ENCODE measurements around the gene MYOT. TPM values are rescaled to one million over a fixed set of nuclear protein-coding genes. Genes with fewer than 3 reads are reported as not detected.

Gene MYOT
- total RNA-seq, 4 donors from 2014 or later = 1.5 to 6.2 (median 2.4) TPM; not detected in 1

GRCh38 chr5:137888863-137889759, 21.5 kb downstream of the MYOT start, which contains the start of gene PKD2L2:
Gene PKD2L2 (plus strand): TSS chr5:137889457. CDS start chr5:137889492, 35 bp downstream.
- TF ChIP-seq CTCF (IDR thresholded peaks at IDR 0.05; ENCODE audit: low read depth) = no peak

DNA sequence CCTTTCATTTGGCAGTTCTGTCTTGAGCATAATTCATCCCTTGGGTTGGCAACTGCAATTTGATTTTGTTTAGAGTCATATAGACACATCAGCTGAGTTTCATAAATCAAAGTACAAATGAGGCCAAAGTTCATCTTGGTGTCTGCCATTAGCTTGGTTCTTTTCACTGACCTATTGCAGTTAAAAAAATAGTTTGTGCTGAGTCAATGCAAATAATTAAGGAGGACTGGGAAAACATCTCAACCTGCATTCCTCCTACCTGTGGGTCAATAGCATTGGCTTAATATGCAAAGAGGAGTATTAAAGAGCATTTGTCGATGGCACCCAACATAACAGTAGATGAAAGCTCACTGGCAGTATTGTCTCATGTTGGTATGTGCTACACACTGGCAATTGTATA, 23.2 kb downstream of the MYOT start:
- no peak for TF ChIP-seq CTCF (IDR thresholded peaks at IDR 0.05; ENCODE audit: low read depth)

- TF ChIP-seq CTCF (IDR thresholded peaks at IDR 0.05; ENCODE audit: low read depth) = no peak
Measured at GRCh38 chr5:137891849-137892248, 24.2 kb downstream of the MYOT start.

DNA sequence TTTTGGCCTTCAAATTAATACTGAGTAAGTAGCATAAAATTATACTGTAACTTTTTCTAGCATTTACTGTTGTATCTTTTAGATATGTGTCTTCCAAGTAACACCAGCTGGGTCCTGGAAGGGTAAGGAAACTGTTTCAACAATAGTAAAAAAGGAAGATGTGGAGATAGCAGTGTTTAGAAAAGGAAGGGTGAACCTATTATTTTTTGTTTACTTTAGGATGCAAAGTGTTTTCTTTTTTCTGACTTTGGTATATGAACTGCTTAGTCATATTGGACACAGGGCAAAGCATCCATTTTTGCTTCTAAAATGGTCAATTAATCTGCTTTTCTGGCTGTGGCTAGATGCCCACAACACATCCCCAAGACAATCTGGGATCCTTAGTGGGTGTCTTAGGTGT, 26.9 kb downstream of the MYOT start:
- TF ChIP-seq CTCF (IDR thresholded peaks at IDR 0.05; ENCODE audit: low read depth) = no peak

DNA sequence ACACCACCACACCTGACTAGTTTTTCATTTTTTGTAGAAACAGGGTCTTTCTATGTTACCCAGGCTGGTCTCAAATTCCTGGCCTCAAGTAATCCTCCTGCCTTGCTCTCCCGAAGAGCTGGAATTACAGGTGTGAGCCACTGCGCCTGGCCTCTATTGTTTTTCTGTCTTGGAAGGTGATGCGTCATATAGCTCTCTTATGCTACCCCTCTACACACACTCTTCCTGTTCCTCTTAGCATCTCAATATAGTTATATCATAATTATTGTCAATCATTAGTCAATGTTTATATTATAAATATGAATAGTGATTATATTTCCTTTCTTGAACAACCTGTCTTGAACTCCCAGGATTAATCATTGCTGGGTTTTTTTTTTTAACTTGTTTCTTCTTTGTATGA, 28.9 kb downstream of the MYOT start:
- no peak for TF ChIP-seq CTCF (IDR thresholded peaks at IDR 0.05; ENCODE audit: low read depth)

DNA sequence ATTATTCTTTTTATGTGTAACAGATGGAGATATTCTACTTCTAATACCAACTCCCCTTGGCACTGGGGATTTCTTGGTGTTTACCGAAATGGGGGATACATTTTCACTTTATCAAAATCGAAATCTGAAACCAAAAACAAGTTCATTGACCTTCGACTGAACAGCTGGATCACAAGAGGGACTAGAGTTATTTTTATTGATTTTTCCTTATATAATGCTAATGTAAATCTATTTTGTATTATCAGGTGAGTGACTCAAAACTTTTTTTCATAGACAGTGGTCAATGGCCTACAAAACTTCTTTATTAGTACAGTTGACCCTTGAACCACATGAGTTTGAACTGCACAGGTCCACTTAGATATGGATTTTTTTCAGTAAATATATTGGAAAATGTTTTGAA, 31.8 kb downstream of the MYOT start:
- TF ChIP-seq CTCF (IDR thresholded peaks at IDR 0.05; ENCODE audit: low read depth) = no peak

GRCh38 chr5:137901011-137901817, 33.6 kb downstream of the MYOT start:
- no peak for TF ChIP-seq CTCF (IDR thresholded peaks at IDR 0.05; ENCODE audit: low read depth)

Measured in subcutaneous adipose tissue (tissue), 4 donors.